AG09319 (cell line): ENCODE measurements around the gene CPNE2.
A peak's percentile ranks its signal among the peaks of the same experiment; 100 is the strongest.
"Not testable (repeated sequence)": the region's sequence is repeated elsewhere in the genome, so short reads cannot be mapped to it uniquely, and the experiment has no call there.

Source experiments
- DNase-seq: peaks from one replicate; pipeline ENCODE4 v3.0.0-alpha.2; 2010; ENCODE audit warnings: low read depth; ENCODE audit errors: extremely low read depth
- CTCF ChIP-seq: IDR thresholded peaks from 2 replicates; pipeline ENCODE4 v1.5.1; 2011; ENCODE audit warnings: low read depth, mild to moderate bottlenecking, inconsistent platforms, low read length, moderate library complexity

Gene CPNE2

DNA sequence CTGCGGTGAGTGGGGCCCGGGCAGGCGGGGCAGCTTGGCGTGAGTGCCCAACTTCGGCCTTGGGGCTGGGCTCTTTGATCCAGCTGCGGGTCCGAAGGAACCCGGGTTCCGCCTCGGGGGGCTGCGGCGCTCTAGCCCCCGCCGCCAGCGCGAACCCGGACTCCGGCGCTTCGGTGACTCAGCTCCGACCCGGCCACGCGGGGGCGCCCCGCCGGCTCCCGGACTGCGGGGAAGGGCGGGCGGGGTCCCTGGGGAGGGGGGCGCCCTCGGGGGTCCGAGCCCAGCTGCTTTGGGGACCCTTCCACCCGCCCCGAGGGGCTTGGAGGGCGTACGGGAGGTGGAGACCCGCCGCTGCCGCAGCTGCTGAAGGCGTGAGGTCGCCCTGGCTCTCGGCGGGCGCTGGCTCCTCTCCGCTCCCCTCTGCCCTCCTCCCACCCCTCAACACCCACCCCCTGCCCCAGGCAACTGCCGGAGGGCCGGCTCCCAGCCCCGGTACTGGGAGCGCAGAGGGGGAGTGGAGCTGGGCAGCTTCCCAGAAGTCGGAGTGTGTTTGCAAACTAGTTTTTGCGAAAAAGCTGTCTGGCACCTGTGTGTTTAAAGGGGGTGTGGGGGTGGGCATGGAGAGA, 516 bp downstream of the CPNE2 start:
- peak; percentile 37 for TF ChIP-seq CTCF
- DNase-seq: no peak

GRCh38 chr16:57093666-57094564, 1.5 kb downstream of the CPNE2 start:
- DNase-seq: no peak
- TF ChIP-seq CTCF: no peak

GRCh38 chr16:57094911-57095310, 2.5 kb downstream of the CPNE2 start:
- DNase-seq: no peak
- no peak for TF ChIP-seq CTCF

DNA sequence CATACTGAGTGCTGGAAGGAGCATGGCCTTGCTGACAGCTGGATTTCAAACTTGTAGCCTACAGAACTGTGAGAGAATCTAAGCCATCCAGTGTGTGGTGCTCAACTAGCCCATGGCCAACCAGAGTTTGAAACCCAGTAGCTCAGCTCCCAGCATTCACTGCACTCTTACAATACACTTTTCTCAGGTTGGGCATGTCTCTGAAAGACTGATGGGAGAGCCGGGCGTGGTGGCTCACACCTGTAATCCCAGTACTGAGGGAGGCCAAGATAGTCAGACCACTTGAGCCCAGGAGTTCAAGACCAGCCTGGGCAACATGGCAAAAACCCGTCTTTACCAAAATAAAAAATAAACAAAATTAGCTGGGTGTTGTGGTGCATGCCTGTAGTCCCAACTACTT, 3.8 kb downstream of the CPNE2 start:
- TF ChIP-seq CTCF: no peak
- DNase-seq: no peak

GRCh38 chr16:57096793-57097192, 4.4 kb downstream of the CPNE2 start:
- no peak for TF ChIP-seq CTCF
- DNase-seq: no peak

- DNase-seq: no peak
- TF ChIP-seq CTCF: no peak
These were observed 5.9 kb downstream of the CPNE2 start for GRCh38 chr16:57098188-57098841.

GRCh38 chr16:57099965-57100364, 7.6 kb downstream of the CPNE2 start:
- DNase-seq: not testable (repeated sequence)
